Endothelial cell of umbilical vein (primary cell): ENCODE measurements around the gene AKAP13. TPM values are rescaled to one million over a fixed set of nuclear protein-coding genes. Genes with fewer than 3 reads are reported as not detected.

ENCODE experiments used
- BruUV-seq: library from RNA; stranded (reverse); fragments of 400-500 nt; replicated peaks from 2 replicates; lab custom pipeline; 2021; lab: Mats Ljungman, UMichigan
- CTCF ChIA-PET: fragments of 300-600, 350-600 bp; sonication (Branson Sonifier 250); formaldehyde crosslinking; loops from one replicate; lab custom pipeline; 2021; ENCODE audit warnings: antibody characterized with exemption, inconsistent platforms; lab: Charles Lee
- POLR2A ChIA-PET: fragments of 300-600, 350-600 bp; sonication (Branson Sonifier 250); formaldehyde crosslinking; loops from one replicate; lab custom pipeline; 2021; ENCODE audit warnings: antibody characterized with exemption, inconsistent platforms; lab: Charles Lee
- DNase-seq: peaks from one replicate; pipeline ENCODE4 v3.0.0-alpha.2; 2011; ENCODE audit warnings: low read depth, low spot score
- FAIRE-seq: peaks from 2 replicates; lab custom pipeline; 2011; peaks lifted over from hg19 to GRCh38; lab: Jason Lieb, UNC
- H2AFZ ChIP-seq: 2 replicates; pipeline ENCODE4 v1.6.0; 2012; ENCODE audit warnings: low read depth, low read length, control low read depth, inconsistent platforms
- H3K27ac ChIP-seq: 2 replicates; pipeline ENCODE4 v1.5.1; 2011; ENCODE audit warnings: low read depth, mild to moderate bottlenecking, control low read depth, low read length, moderate library complexity; ENCODE audit not compliant: insufficient read depth
- H3K27me3 ChIP-seq, 2 experiments: 2 replicates each; pipeline versions ENCODE4 v1.6.0 to v1.6.1; 2011; ENCODE audit warnings: low read length in 2 of 2, mixed read lengths in 1 of 2; ENCODE audit not compliant: control insufficient read depth in 2 of 2, insufficient read depth in 2 of 2
- H3K36me3 ChIP-seq, 2 experiments: 2 replicates in 1 of 2; 3 replicates in 1 of 2; pipeline ENCODE4 v1.5.1; 2011; ENCODE audit warnings: low read length in 2 of 2, mild to moderate bottlenecking in 1 of 2, moderate library complexity in 1 of 2; ENCODE audit not compliant: control insufficient read depth in 2 of 2, insufficient read depth in 2 of 2; ENCODE audit errors: extremely low read depth in 1 of 2
- H3K4me1 ChIP-seq: 3 replicates; pipeline ENCODE4 v1.5.1; 2011; ENCODE audit warnings: mild to moderate bottlenecking, low read length; ENCODE audit not compliant: control insufficient read depth, insufficient read depth; ENCODE audit errors: extremely low read depth
- H3K4me2 ChIP-seq: 2 replicates; pipeline ENCODE4 v1.6.1; 2011; ENCODE audit warnings: low read length, control low read depth, mixed read lengths; ENCODE audit not compliant: insufficient read depth
- H3K4me3 ChIP-seq, 3 experiments: fragments of 200-600 bp in 1 of 3; sonication (generic), shearing (Covaris generic) in 1 of 3; replicated peaks in 1 of 3; 2 replicates each; pipeline ENCODE4 v1.5.1; 2011 to 2016; ENCODE audit warnings: control low read depth in 3 of 3, low read length in 3 of 3, mild to moderate bottlenecking in 2 of 3, inconsistent platforms in 1 of 3, low read depth in 1 of 3, moderate library complexity in 1 of 3; ENCODE audit not compliant: insufficient read depth in 1 of 3
- H3K79me2 ChIP-seq: 2 replicates; pipeline ENCODE4 v1.6.0; 2012; ENCODE audit warnings: low read length, inconsistent platforms; ENCODE audit not compliant: control insufficient read depth, insufficient read depth
- H3K9ac ChIP-seq: replicated peaks from 2 replicates; pipeline ENCODE3; 2011; ENCODE audit warnings: low read length, control low read depth; ENCODE audit not compliant: insufficient read depth; ENCODE audit errors: extremely low read depth
- H3K9me1 ChIP-seq: replicated peaks from 3 replicates; pipeline ENCODE4 v1.6.0; 2011; ENCODE audit warnings: mild to moderate bottlenecking, low read length; ENCODE audit not compliant: control insufficient read depth, insufficient read depth; ENCODE audit errors: extremely low read depth
- H3K9me3 ChIP-seq: replicated peaks from 2 replicates; pipeline ENCODE4 v1.5.1; 2012; ENCODE audit warnings: low read length, inconsistent platforms; ENCODE audit not compliant: control insufficient read depth, insufficient read depth
- H4K20me1 ChIP-seq: replicated peaks from 2 replicates; pipeline ENCODE3; 2011; ENCODE audit warnings: mild to moderate bottlenecking, low read length; ENCODE audit not compliant: control insufficient read depth, insufficient read depth; ENCODE audit errors: extremely low read depth
- CTCF ChIP-seq, 2 donors: IDR thresholded peaks; 1 replicate in 1 of 2; 2 replicates in 1 of 2; pipeline ENCODE4 v1.5.1; 2011; ENCODE audit warnings: low read length in 2 of 2, mild to moderate bottlenecking in 2 of 2, moderate library complexity in 2 of 2, control low read depth in 1 of 2, inconsistent platforms in 1 of 2, low read depth in 1 of 2; ENCODE audit not compliant: insufficient read depth in 1 of 2; ENCODE audit errors: extremely low read depth in 1 of 2
- EZH2 ChIP-seq: IDR thresholded peaks from 2 replicates; pipeline ENCODE4 v1.6.1; 2012; ENCODE audit warnings: borderline replicate concordance, low read depth, mild to moderate bottlenecking, moderate library complexity, low read length, inconsistent platforms; ENCODE audit not compliant: severe bottlenecking
- FOS ChIP-seq: IDR thresholded peaks from 2 replicates; pipeline ENCODE4 v1.6.1; 2011; ENCODE audit warnings: mild to moderate bottlenecking, low read length, moderate library complexity, borderline replicate concordance; ENCODE audit not compliant: insufficient read depth
- GATA2 ChIP-seq: IDR thresholded peaks from 2 replicates; pipeline ENCODE4 v1.7.0; 2011; ENCODE audit warnings: low read depth, mild to moderate bottlenecking, moderate library complexity, mixed read lengths, low read length; ENCODE audit not compliant: insufficient read length, insufficient read depth
- JUN ChIP-seq: IDR thresholded peaks from 2 replicates; pipeline ENCODE4 v1.6.1; 2011; ENCODE audit warnings: borderline replicate concordance, low read depth; ENCODE audit not compliant: insufficient read length, insufficient read depth
- MAX ChIP-seq: IDR thresholded peaks from 2 replicates; pipeline ENCODE4 v1.6.1; 2011; ENCODE audit not compliant: insufficient read depth, insufficient read length
- MYC ChIP-seq: IDR thresholded peaks from one replicate; pipeline ENCODE4 v1.6.1; 2011; ENCODE audit warnings: mild to moderate bottlenecking, low read depth, low read length
- POLR2A ChIP-seq: IDR thresholded peaks from 2 replicates; pipeline ENCODE4 v1.6.1; 2012; ENCODE audit warnings: low read depth, mild to moderate bottlenecking, control low read depth, low read length
- POLR2AphosphoS5 ChIP-seq: IDR thresholded peaks from 2 replicates; pipeline ENCODE4 v1.6.1; 2012; ENCODE audit warnings: low read depth, mild to moderate bottlenecking, control low read depth, low read length, moderate library complexity; ENCODE audit not compliant: insufficient read depth
- dilution Hi-C: fragments of 300-500 bp; cut with MboI; formaldehyde crosslinking; loops from one replicate; pipeline ENCODE4 v1.15.0; 2019; ENCODE audit warnings: low sequenced_read_pairs; ENCODE audit not compliant: extremely low pct_ligation_motif_present
- intact Hi-C: fragments of 100-400 bp; cut with micrococcal nuclease; formaldehyde crosslinking; loops from one replicate; pipeline ENCODE4 v1.10.0; 2022
- polyA plus RNA-seq, 4 experiments: library from polyadenylated mRNA; depleted of rRNA in 3 of 4; stranded (reverse) in 3 of 4; unstranded in 1 of 4; fragments of >200 nt; gene quantifications; 2 replicates each; pipeline versions ENCODE4 v1.2.1 to v1.2.3, GENCODE V29; 2011 to 2012; ENCODE audit warnings: missing spikeins in 1 of 4
- total RNA-seq: library from RNA; stranded (reverse); gene quantifications from 2 replicates; pipeline ENCODE4 v1.2.3, GENCODE V29; 2021

AKAP13 gene
- total and polyA plus RNA-seq, 2 donors (not counting 3 experiments of a cell fraction or from before 2014, with no cell fraction given) = 22.8 to 87.8 TPM

DNA sequence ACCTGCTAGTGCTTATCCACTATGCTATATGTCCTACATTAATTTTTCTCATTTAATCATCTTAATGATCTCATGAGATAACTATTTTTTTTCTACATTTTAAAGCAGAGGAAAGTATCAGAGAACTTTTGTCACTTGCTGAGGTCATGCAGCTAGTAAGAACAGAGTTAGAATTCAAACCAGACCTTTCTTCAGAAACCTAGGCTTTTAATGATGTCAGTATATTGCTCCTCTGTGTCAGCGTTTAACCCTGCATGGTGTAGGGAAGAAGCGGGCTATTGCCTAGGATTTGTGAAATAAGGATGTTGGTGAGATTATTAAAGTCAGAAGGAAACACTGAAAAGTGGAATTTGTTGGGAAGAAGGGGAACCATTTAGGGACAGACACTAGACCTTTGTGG is 121.2 kb downstream of the AKAP13 start:
- Histone ChIP-seq H3K4me3 (no peak overlapping the region), H3K4me1 (peaks cover 15% of the 10 kb centered on the region), H3K79me2 (peaks cover 20% of the 10 kb centered on the region), H3K9me3 (no peaks in the 10 kb centered on the region), H3K4me2 (no peak overlapping the region), H3K27me3 (no peaks in the 10 kb centered on the region), H3K36me3 (no peaks in the 10 kb centered on the region), H3K27ac (no peak overlapping the region), H3K9ac (no peak overlapping the region), H3K9me1 (no peaks in the 10 kb centered on the region), H2AFZ (no peak overlapping the region), H4K20me1 (no peaks in the 10 kb centered on the region)
- TF ChIP-seq MYC (no peak), CTCF (IDR thresholded peaks at IDR 0.05; ENCODE audit: extremely low read depth in 1 of 2, insufficient read depth in 1 of 2, low read depth in 1 of 2, low read length in 2 of 2) (no peak), POLR2AphosphoS5 (no peak), FOS (no peak), JUN (no peak), MAX (no peak), GATA2 (no peak), POLR2A (no peak), EZH2 (no peak)
- dilution Hi-C loops (no loop called here), intact Hi-C loops (no loop called here)
- FAIRE-seq (no peak), DNase-seq (no peak)
- BruUV-seq = no TSS peak
- POLR2A ChIA-PET = no interaction called here
- CTCF ChIA-PET = interaction anchor here (1.1 to 1.3 kb wide), 2 partner anchors 13 to 16 kb away, joined by 3 read pairs; no protein-coding TSS in a partner anchor
